Endothelial cell of umbilical vein (primary cell): Measurements from ENCODE around the gene ZNF154. TPM values are rescaled to one million over a fixed set of nuclear protein-coding genes. Genes with fewer than 3 reads are reported as not detected.

Experiments
- BruUV-seq: library from RNA; stranded (reverse); fragments of 400-500 nt; replicated peaks from 2 replicates; lab custom pipeline; 2021; lab: Mats Ljungman, UMichigan
- CTCF ChIA-PET: fragments of 300-600, 350-600 bp; sonication (Branson Sonifier 250); formaldehyde crosslinking; loops from one replicate; lab custom pipeline; 2021; ENCODE audit warnings: antibody characterized with exemption, inconsistent platforms; lab: Charles Lee
- POLR2A ChIA-PET: fragments of 300-600, 350-600 bp; sonication (Branson Sonifier 250); formaldehyde crosslinking; loops from one replicate; lab custom pipeline; 2021; ENCODE audit warnings: antibody characterized with exemption, inconsistent platforms; lab: Charles Lee
- DNase-seq: peaks from one replicate; pipeline ENCODE4 v3.0.0-alpha.2; 2011; ENCODE audit warnings: low read depth, low spot score
- FAIRE-seq: peaks from 2 replicates; lab custom pipeline; 2011; peaks lifted over from hg19 to GRCh38; lab: Jason Lieb, UNC
- H2AFZ ChIP-seq: 2 replicates; pipeline ENCODE4 v1.6.0; 2012; ENCODE audit warnings: low read depth, low read length, control low read depth, inconsistent platforms
- H3K27ac ChIP-seq: 2 replicates; pipeline ENCODE4 v1.5.1; 2011; ENCODE audit warnings: low read depth, mild to moderate bottlenecking, control low read depth, low read length, moderate library complexity; ENCODE audit not compliant: insufficient read depth
- H3K27me3 ChIP-seq, 2 experiments: 2 replicates each; pipeline versions ENCODE4 v1.6.0 to v1.6.1; 2011; ENCODE audit warnings: low read length in 2 of 2, mixed read lengths in 1 of 2; ENCODE audit not compliant: control insufficient read depth in 2 of 2, insufficient read depth in 2 of 2
- H3K36me3 ChIP-seq, 2 experiments: 2 replicates in 1 of 2; 3 replicates in 1 of 2; pipeline ENCODE4 v1.5.1; 2011; ENCODE audit warnings: low read length in 2 of 2, mild to moderate bottlenecking in 1 of 2, moderate library complexity in 1 of 2; ENCODE audit not compliant: control insufficient read depth in 2 of 2, insufficient read depth in 2 of 2; ENCODE audit errors: extremely low read depth in 1 of 2
- H3K4me1 ChIP-seq: 3 replicates; pipeline ENCODE4 v1.5.1; 2011; ENCODE audit warnings: mild to moderate bottlenecking, low read length; ENCODE audit not compliant: control insufficient read depth, insufficient read depth; ENCODE audit errors: extremely low read depth
- H3K4me2 ChIP-seq: 2 replicates; pipeline ENCODE4 v1.6.1; 2011; ENCODE audit warnings: low read length, control low read depth, mixed read lengths; ENCODE audit not compliant: insufficient read depth
- H3K4me3 ChIP-seq, 3 experiments: fragments of 200-600 bp in 1 of 3; sonication (generic), shearing (Covaris generic) in 1 of 3; replicated peaks in 1 of 3; 2 replicates each; pipeline ENCODE4 v1.5.1; 2011 to 2016; ENCODE audit warnings: control low read depth in 3 of 3, low read length in 3 of 3, mild to moderate bottlenecking in 2 of 3, inconsistent platforms in 1 of 3, low read depth in 1 of 3, moderate library complexity in 1 of 3; ENCODE audit not compliant: insufficient read depth in 1 of 3
- H3K79me2 ChIP-seq: 2 replicates; pipeline ENCODE4 v1.6.0; 2012; ENCODE audit warnings: low read length, inconsistent platforms; ENCODE audit not compliant: control insufficient read depth, insufficient read depth
- H3K9ac ChIP-seq: replicated peaks from 2 replicates; pipeline ENCODE3; 2011; ENCODE audit warnings: low read length, control low read depth; ENCODE audit not compliant: insufficient read depth; ENCODE audit errors: extremely low read depth
- H3K9me1 ChIP-seq: replicated peaks from 3 replicates; pipeline ENCODE4 v1.6.0; 2011; ENCODE audit warnings: mild to moderate bottlenecking, low read length; ENCODE audit not compliant: control insufficient read depth, insufficient read depth; ENCODE audit errors: extremely low read depth
- H3K9me3 ChIP-seq: replicated peaks from 2 replicates; pipeline ENCODE4 v1.5.1; 2012; ENCODE audit warnings: low read length, inconsistent platforms; ENCODE audit not compliant: control insufficient read depth, insufficient read depth
- H4K20me1 ChIP-seq: replicated peaks from 2 replicates; pipeline ENCODE3; 2011; ENCODE audit warnings: mild to moderate bottlenecking, low read length; ENCODE audit not compliant: control insufficient read depth, insufficient read depth; ENCODE audit errors: extremely low read depth
- CTCF ChIP-seq, 2 donors: IDR thresholded peaks; 1 replicate in 1 of 2; 2 replicates in 1 of 2; pipeline ENCODE4 v1.5.1; 2011; ENCODE audit warnings: low read length in 2 of 2, mild to moderate bottlenecking in 2 of 2, moderate library complexity in 2 of 2, control low read depth in 1 of 2, inconsistent platforms in 1 of 2, low read depth in 1 of 2; ENCODE audit not compliant: insufficient read depth in 1 of 2; ENCODE audit errors: extremely low read depth in 1 of 2
- EZH2 ChIP-seq: IDR thresholded peaks from 2 replicates; pipeline ENCODE4 v1.6.1; 2012; ENCODE audit warnings: borderline replicate concordance, low read depth, mild to moderate bottlenecking, moderate library complexity, low read length, inconsistent platforms; ENCODE audit not compliant: severe bottlenecking
- FOS ChIP-seq: IDR thresholded peaks from 2 replicates; pipeline ENCODE4 v1.6.1; 2011; ENCODE audit warnings: mild to moderate bottlenecking, low read length, moderate library complexity, borderline replicate concordance; ENCODE audit not compliant: insufficient read depth
- GATA2 ChIP-seq: IDR thresholded peaks from 2 replicates; pipeline ENCODE4 v1.7.0; 2011; ENCODE audit warnings: low read depth, mild to moderate bottlenecking, moderate library complexity, mixed read lengths, low read length; ENCODE audit not compliant: insufficient read length, insufficient read depth
- JUN ChIP-seq: IDR thresholded peaks from 2 replicates; pipeline ENCODE4 v1.6.1; 2011; ENCODE audit warnings: borderline replicate concordance, low read depth; ENCODE audit not compliant: insufficient read length, insufficient read depth
- MYC ChIP-seq: IDR thresholded peaks from one replicate; pipeline ENCODE4 v1.6.1; 2011; ENCODE audit warnings: mild to moderate bottlenecking, low read depth, low read length
- POLR2A ChIP-seq: IDR thresholded peaks from 2 replicates; pipeline ENCODE4 v1.6.1; 2012; ENCODE audit warnings: low read depth, mild to moderate bottlenecking, control low read depth, low read length
- POLR2AphosphoS5 ChIP-seq: IDR thresholded peaks from 2 replicates; pipeline ENCODE4 v1.6.1; 2012; ENCODE audit warnings: low read depth, mild to moderate bottlenecking, control low read depth, low read length, moderate library complexity; ENCODE audit not compliant: insufficient read depth
- dilution Hi-C: fragments of 300-500 bp; cut with MboI; formaldehyde crosslinking; loops from one replicate; pipeline ENCODE4 v1.15.0; 2019; ENCODE audit warnings: low sequenced_read_pairs; ENCODE audit not compliant: extremely low pct_ligation_motif_present
- intact Hi-C: fragments of 100-400 bp; cut with micrococcal nuclease; formaldehyde crosslinking; loops from one replicate; pipeline ENCODE4 v1.10.0; 2022
- polyA plus RNA-seq, 4 experiments: library from polyadenylated mRNA; depleted of rRNA in 3 of 4; stranded (reverse) in 3 of 4; unstranded in 1 of 4; fragments of >200 nt; gene quantifications; 2 replicates each; pipeline versions ENCODE4 v1.2.1 to v1.2.3, GENCODE V29; 2011 to 2012; ENCODE audit warnings: missing spikeins in 1 of 4
- total RNA-seq: library from RNA; stranded (reverse); gene quantifications from 2 replicates; pipeline ENCODE4 v1.2.3, GENCODE V29; 2021
- TF ChIP-seq, protein P1 (sequence below): IDR thresholded peaks from 2 replicates; pipeline ENCODE4 v1.6.1; 2011; ENCODE audit not compliant: insufficient read depth, insufficient read length

The ZNF154 gene
- total and polyA plus RNA-seq, 2 donors (not counting 3 experiments of a cell fraction or from before 2014, with no cell fraction given), result 1.3 to 2.0 TPM

DNA sequence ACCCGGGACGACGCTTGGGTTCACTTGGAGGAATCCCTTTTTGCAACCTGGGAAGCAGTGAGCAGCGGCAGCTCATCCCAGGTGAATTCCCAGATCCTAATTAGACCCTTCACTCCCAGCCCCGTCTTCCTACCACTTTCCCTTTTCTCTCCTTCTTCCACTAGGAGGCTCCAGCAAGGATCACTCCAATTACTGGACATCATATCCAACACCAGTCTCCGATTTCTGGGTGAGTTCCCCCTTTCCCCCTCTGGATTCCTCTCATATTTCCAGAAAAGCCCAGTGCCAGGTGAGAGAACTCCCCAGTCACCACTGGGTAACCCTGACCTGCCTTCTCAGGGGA lies 57.4 kb downstream of the ZNF154 start:
- no peak for DNase-seq
- no peak overlapping the region for H3K9ac ChIP-seq
- POLR2A ChIA-PET, result no interaction called here
- TF ChIP-seq GATA2 (no peak), MYC (no peak), POLR2AphosphoS5 (no peak), CTCF (IDR thresholded peaks at IDR 0.05; ENCODE audit: extremely low read depth in 1 of 2, insufficient read depth in 1 of 2, low read depth in 1 of 2, low read length in 2 of 2) (no peak), POLR2A (no peak), EZH2 (no peak), FOS (no peak), JUN (no peak)
- TF ChIP-seq, protein P1, sequence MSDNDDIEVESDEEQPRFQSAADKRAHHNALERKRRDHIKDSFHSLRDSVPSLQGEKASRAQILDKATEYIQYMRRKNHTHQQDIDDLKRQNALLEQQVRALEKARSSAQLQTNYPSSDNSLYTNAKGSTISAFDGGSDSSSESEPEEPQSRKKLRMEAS, result no peak
- no peak overlapping the region for H3K4me2 ChIP-seq
- no peaks in the 10 kb centered on the region for H3K79me2 ChIP-seq
- no peaks in the 10 kb centered on the region for H3K9me3 ChIP-seq
- no peak overlapping the region for H3K27ac ChIP-seq
- H3K36me3 ChIP-seq, result no peaks in the 10 kb centered on the region
- no TSS peak for BruUV-seq
- no peaks in the 10 kb centered on the region for H3K9me1 ChIP-seq
- intact Hi-C loops, result no loop called here
- CTCF ChIA-PET, result no interaction called here
- no peaks in the 10 kb centered on the region for H3K27me3 ChIP-seq
- H3K4me3 ChIP-seq, result no peak overlapping the region
- H4K20me1 ChIP-seq, result no peaks in the 10 kb centered on the region
- FAIRE-seq, result no peak
- no peaks in the 10 kb centered on the region for H3K4me1 ChIP-seq
- dilution Hi-C loops, result no loop called here
- no peak overlapping the region for H2AFZ ChIP-seq
